IPS-20b (cell line): ENCODE measurements around the gene CCNB1IP1.
"Not testable (repeated sequence)": the region's sequence is repeated elsewhere in the genome, so short reads cannot be mapped to it uniquely, and the experiment has no call there.

Source experiments
- H3K27ac ChIP-seq: one replicate; pipeline ENCODE4 v1.5.1; 2013; ENCODE audit warnings: low read length
- H3K27me3 ChIP-seq: 2 replicates; pipeline ENCODE4 v1.6.1; 2013; ENCODE audit warnings: mild to moderate bottlenecking, low read length, inconsistent platforms; ENCODE audit not compliant: insufficient read depth
- H3K36me3 ChIP-seq: 2 replicates; pipeline ENCODE4 v1.6.1; 2013; ENCODE audit warnings: low read depth, mild to moderate bottlenecking, inconsistent platforms, low read length, moderate library complexity; ENCODE audit not compliant: insufficient read depth
- H3K4me1 ChIP-seq: 2 replicates; pipeline ENCODE4 v1.6.1; 2013; ENCODE audit warnings: mild to moderate bottlenecking, control low read depth, inconsistent platforms, low read length, moderate library complexity; ENCODE audit not compliant: insufficient read depth
- H3K4me3 ChIP-seq: 2 replicates; pipeline ENCODE4 v1.5.1; 2013; ENCODE audit warnings: mild to moderate bottlenecking, low read length, inconsistent platforms
- H3K9ac ChIP-seq: 2 replicates; pipeline ENCODE4 v1.6.1; 2013; ENCODE audit warnings: low read depth, mild to moderate bottlenecking, inconsistent platforms, low read length, moderate library complexity
- H3K9me3 ChIP-seq: 2 replicates; pipeline ENCODE4 v1.6.1; 2013; ENCODE audit warnings: mild to moderate bottlenecking, low read depth, low read length, inconsistent platforms; ENCODE audit not compliant: insufficient read depth

The CCNB1IP1 gene, protein sequence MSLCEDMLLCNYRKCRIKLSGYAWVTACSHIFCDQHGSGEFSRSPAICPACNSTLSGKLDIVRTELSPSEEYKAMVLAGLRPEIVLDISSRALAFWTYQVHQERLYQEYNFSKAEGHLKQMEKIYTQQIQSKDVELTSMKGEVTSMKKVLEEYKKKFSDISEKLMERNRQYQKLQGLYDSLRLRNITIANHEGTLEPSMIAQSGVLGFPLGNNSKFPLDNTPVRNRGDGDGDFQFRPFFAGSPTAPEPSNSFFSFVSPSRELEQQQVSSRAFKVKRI

DNA sequence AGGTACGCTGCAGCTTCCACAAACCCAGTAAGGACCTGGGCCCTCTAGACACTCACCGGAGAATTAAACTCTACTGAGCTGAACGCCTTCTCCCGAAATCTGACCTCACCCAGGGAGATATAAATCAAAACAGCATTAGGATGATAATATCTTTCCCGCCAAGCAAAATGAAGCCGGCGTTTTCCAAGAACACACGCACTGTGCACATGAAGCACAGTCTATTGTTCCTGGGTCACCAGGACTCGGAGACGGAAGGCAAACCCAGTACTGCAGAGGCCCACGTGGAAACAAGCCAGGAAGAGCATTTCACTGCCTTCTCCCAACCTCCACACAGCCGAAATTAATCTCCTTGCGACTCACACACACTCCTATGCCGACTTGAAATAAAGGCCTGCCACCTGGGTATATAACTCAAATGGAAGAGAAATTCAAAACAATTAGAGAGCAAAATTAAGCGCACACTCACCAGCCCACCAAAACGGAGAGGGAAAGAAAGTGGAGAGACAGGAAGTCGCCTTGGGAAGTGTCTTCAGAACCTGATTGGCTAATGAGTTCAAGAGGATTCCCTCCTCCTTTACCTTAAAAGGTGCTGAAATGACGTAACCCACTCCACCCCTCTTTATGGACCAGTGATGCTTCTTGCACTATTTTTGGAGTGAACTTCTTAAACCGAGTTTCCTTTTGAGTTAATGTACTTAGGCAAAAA lies at the start of gene CCNB1IP1:
Gene CCNB1IP1, minus strand, starts transcription at position 492 of the 706 bp plus-strand sequence. CDS start 16,756 bp downstream, outside the sequence.
- Histone ChIP-seq H3K27me3 (no peaks in the 10 kb centered on the region), H3K36me3 (peaks cover 33% of the 10 kb centered on the region), H3K9ac (peak within 1 kb of the TSS; percentile 95), H3K4me1 (peaks cover 9% of the 10 kb centered on the region; the same call in 1 of the 2 replicates), H3K27ac (peak within 1 kb of the TSS; percentile 69), H3K9me3 (no peaks in the 10 kb centered on the region), H3K4me3 (peak within 1 kb of the TSS; percentile 84)

DNA sequence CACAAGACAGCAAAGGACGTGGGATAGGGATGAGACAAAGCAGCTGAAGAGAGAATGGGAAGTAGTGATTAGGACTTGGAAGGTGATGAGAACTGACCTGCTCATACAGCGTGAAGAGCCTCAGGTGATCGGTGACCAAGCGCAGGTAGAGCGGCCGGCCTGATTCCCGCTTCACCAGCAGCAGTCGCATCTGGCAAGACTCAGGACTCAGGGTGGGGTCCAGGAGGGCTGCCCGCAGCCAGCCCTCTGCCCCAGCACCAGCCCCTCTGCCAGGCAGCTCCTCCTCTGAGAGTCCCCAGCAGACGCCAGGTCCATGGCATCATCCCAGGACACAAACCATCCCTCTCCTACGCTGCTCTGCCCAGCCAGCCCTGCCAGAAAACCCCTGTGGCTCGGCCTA lies 49.4 kb upstream of the CCNB1IP1 start:
- Histone ChIP-seq H3K36me3 (peaks cover 74% of the 10 kb centered on the region), H3K4me1 (no peaks in the 10 kb centered on the region), H3K27ac (no peak overlapping the region), H3K27me3 (no peaks in the 10 kb centered on the region), H3K4me3 (no peak overlapping the region), H3K9ac (no peak overlapping the region), H3K9me3 (no peaks in the 10 kb centered on the region)

DNA sequence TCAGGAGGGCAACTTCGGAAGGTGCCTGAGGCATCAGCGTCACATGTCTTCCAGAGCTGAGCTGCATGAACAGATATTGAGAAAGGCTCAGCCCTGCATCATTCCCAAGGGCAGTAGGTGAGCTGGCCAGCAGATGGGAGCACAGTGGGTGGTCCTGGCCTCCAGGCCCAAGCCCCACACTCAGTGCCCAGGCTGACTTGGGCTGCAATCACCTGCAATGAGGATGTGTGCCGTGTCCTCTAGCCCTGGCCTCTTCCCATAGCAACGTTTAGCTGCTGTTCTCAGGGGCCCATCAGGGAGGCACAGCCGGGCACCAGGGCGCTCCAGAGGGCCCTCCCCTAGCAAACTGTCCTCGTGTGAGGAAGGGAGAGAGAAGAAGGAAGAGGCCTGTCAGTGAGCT lies 48.3 kb upstream of the CCNB1IP1 start:
- Histone ChIP-seq H3K27me3 (no peaks in the 10 kb centered on the region), H3K36me3 (peaks cover 72% of the 10 kb centered on the region), H3K9ac (no peak overlapping the region), H3K4me3 (no peak overlapping the region), H3K4me1 (no peaks in the 10 kb centered on the region), H3K27ac (no peak overlapping the region), H3K9me3 (no peaks in the 10 kb centered on the region)

DNA sequence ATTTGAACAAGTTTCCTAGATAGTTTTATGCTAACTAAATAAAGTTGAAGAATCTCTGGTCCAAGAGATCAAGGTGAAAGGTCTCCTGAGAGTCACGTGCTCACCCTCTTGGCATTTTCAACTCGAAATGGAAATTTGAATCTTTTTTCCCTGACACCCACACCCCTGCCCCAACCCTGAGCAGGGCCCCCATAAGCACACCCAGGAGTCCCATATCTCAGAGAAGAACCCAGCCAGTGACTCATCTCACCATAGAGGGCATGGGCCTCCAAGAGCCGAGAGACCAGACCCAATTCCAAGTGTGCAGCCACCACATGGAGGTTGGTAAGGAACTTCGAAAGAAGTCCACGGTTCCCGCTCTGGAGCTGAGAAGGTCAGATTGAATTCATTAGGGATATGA lies 47.6 kb upstream of the CCNB1IP1 start:
- H3K9me3 ChIP-seq = no peaks in the 10 kb centered on the region
- H3K36me3 ChIP-seq = peaks cover 71% of the 10 kb centered on the region
- no peak overlapping the region for H3K27ac ChIP-seq
- H3K4me1 ChIP-seq = no peaks in the 10 kb centered on the region
- H3K9ac ChIP-seq = no peak overlapping the region
- no peaks in the 10 kb centered on the region for H3K27me3 ChIP-seq
- H3K4me3 ChIP-seq = no peak overlapping the region

DNA sequence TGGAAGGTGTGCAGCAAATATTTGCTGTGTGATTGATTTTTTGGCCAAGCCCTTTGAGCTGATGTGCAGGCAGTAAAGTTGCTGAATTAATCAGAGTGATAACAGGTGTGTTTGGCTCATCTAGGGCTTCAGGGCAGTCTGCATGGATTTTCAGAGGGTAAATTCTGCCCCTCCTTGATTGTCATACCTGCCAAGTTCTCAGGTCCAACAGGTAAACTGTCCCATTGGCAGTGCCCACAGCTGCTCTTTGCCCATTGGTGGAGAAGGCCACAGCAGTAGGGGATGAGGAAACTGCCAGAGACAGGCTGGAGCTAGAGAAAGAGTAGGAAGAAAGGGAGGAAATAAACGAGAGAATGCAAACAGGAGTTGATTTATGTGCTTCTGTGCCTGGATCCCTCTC lies 46.7 kb upstream of the CCNB1IP1 start:
- H3K27me3 ChIP-seq = no peaks in the 10 kb centered on the region
- no peaks in the 10 kb centered on the region for H3K4me1 ChIP-seq
- H3K4me3 ChIP-seq = no peak overlapping the region
- no peaks in the 10 kb centered on the region for H3K9me3 ChIP-seq
- H3K36me3 ChIP-seq = peaks cover 71% of the 10 kb centered on the region
- H3K27ac ChIP-seq = no peak overlapping the region
- no peak overlapping the region for H3K9ac ChIP-seq

DNA sequence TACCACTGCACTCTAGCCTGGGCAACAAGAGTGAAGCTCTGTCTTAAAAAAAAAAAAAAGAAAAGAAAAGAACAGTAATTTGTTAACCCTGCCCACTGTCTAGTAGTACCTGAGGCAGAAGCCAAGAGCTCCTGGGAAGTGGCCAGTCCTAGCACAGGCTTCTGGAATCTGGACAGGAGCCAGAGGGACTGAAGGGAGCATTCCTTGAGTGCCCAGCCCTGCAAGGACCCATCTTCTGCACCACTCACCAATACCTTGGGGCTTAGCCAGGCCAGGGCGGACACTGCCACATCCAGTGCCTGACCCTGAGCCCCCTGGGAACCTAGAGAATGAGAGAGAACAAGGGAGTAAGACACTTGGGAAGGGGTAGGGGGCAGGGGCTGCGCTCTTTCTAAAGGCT lies 44.1 kb upstream of the CCNB1IP1 start:
- H3K9me3 ChIP-seq = no peaks in the 10 kb centered on the region
- H3K9ac ChIP-seq = no peak overlapping the region
- no peaks in the 10 kb centered on the region for H3K27me3 ChIP-seq
- no peak overlapping the region for H3K4me3 ChIP-seq
- no peaks in the 10 kb centered on the region for H3K4me1 ChIP-seq
- peaks cover 74% of the 10 kb centered on the region for H3K36me3 ChIP-seq
- H3K27ac ChIP-seq = no peak overlapping the region

DNA sequence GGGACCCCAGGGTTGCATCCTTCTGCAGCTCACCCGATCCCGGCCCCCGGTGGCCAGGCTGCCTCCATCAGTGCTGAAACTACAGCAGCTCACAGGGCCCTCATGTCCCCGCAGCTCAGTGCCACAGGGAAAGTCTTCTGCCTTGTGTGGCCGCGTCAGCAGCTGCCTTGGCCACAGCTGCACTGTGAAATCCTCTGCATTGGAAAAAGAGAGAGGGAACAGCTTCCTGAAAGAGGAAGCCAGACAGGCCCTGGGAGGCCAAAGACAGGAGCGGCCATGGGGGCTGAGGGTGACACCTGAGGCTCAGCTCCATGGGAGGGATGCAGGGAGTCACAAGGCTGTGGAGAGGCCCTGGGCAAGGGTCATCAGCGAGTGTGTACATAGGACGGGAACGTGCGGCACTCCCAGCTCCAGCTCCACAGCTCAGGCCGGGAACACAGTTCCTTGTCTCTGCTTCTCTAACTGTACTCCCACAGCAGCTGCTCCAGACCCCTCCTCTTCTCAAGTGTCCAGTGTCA lies 43.1 kb upstream of the CCNB1IP1 start:
- Histone ChIP-seq H3K9me3 (no peaks in the 10 kb centered on the region), H3K36me3 (peaks cover 73% of the 10 kb centered on the region), H3K4me1 (no peaks in the 10 kb centered on the region), H3K27me3 (no peaks in the 10 kb centered on the region), H3K9ac (no peak overlapping the region), H3K27ac (no peak overlapping the region), H3K4me3 (no peak overlapping the region)

DNA sequence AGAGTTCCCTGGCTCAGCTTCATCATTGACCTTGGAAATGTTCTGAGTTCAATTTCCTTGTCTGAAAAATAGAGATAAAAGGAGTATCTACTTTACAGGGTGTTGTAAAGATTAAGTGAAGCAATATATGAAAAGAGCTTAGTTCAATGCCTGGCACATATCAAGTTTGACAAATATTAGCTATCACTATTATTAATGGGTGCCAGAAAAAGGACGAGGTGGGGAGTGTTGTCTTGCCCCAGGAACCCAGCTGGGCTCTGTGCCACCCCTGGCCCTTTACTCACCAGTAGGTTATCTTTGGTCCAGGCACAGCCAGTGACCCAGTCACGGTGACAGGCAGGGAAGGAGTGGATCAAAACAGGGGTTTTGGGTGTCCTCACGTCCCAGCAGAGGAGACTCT lies 42.4 kb upstream of the CCNB1IP1 start:
- Histone ChIP-seq H3K27me3 (no peaks in the 10 kb centered on the region), H3K9me3 (no peaks in the 10 kb centered on the region), H3K4me1 (no peaks in the 10 kb centered on the region), H3K4me3 (no peak overlapping the region), H3K36me3 (peaks cover 73% of the 10 kb centered on the region), H3K9ac (no peak overlapping the region), H3K27ac (no peak overlapping the region)

DNA sequence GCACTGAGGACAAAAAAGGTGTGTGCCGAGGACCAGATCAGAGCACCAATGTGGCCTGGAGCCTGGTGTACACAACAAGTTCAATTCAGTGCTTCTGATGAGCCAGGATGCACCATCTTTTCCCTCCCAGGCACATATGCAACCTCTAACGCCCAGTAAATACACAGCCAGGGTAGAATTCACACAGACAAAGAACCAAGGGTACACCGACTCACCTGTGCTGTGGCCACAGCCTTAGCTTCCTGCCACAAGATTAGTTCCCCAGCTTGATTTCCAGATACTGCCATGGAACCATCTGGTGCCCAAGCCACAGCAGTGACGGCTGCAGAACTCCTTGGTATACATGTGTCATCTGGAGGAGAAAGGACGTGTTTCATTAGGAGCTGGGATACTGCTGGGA lies 39.7 kb upstream of the CCNB1IP1 start:
- no peak overlapping the region for H3K9ac ChIP-seq
- no peaks in the 10 kb centered on the region for H3K4me1 ChIP-seq
- H3K27me3 ChIP-seq = no peaks in the 10 kb centered on the region
- H3K27ac ChIP-seq = no peak overlapping the region
- no peaks in the 10 kb centered on the region for H3K9me3 ChIP-seq
- peaks cover 68% of the 10 kb centered on the region for H3K36me3 ChIP-seq
- H3K4me3 ChIP-seq = no peak overlapping the region

DNA sequence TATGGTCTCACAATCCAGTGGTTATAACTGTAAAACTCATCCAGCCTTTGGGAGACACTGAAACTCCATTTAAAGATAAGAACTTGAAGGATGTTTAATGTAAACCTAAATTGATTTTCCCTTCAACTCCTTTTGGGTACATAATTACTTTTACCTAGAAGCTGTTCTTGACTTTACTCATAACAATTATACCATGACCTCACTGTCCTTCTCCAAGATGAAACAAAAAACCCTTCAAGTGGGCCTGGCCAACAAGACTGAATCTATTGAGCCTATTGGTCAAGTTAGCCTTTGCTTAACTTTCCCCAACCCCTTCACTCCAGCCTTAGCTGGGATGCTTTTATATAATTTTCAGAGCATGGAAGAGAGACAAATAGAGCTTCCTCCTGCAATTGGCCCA lies 32.8 kb upstream of the CCNB1IP1 start:
- Histone ChIP-seq H3K36me3 (peaks cover 33% of the 10 kb centered on the region), H3K9ac (no peak overlapping the region)

DNA sequence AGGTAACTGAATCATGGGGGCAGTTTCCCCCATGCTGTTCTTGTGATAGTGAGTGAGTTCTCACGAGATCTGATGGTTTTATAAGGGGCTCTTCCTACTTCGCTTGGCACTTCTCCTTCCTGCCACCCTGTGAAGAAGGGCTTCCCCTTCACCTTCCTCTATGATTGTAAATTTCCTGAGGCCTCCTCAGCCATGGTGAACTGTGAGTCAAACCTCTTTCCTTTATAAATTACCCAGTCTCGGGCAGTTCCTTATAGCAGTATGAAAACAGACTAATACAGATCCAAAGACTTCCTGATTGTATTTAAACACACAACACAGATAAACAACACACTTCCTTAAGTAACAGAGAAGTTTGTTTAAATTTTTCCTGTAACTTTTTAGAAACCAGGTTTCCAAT lies 25.4 kb upstream of the CCNB1IP1 start:
- peaks cover 63% of the 10 kb centered on the region for H3K36me3 ChIP-seq
- H3K27me3 ChIP-seq, H3K9ac ChIP-seq, H3K9me3 ChIP-seq, H3K4me1 ChIP-seq, H3K27ac ChIP-seq, H3K4me3 ChIP-seq: not testable (repeated sequence)

More for the DNA sequence above, 32.8 kb upstream of the CCNB1IP1 start:
- Histone ChIP-seq H3K4me3 (no peak overlapping the region), H3K27ac (no peak overlapping the region), H3K4me1 (no peaks in the 10 kb centered on the region), H3K27me3 (no peaks in the 10 kb centered on the region), H3K9me3 (no peaks in the 10 kb centered on the region)

DNA sequence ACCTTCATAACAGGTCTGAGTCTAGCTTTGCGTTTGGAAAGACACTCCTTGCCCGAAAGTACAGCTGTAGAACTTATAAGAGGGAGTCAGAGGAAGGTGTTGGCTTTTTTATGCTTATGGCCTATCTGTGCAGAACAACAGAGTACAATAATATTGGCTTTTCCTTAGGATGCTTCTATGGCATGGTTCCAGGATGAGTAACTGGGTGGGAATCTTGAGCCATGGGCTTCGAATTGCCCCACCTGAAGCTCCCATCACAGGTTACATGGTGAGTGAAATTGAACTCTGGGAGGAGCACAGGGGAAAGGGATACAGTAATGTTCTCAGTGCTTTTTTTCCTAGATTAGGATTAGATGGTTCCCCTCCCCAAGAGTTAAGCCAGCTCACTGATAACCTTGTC lies 23.3 kb upstream of the CCNB1IP1 start:
- Histone ChIP-seq H3K36me3 (peaks cover 83% of the 10 kb centered on the region), H3K9me3 (no peaks in the 10 kb centered on the region), H3K27me3 (no peaks in the 10 kb centered on the region), H3K4me3 (no peak overlapping the region), H3K9ac (no peak overlapping the region), H3K27ac (no peak overlapping the region), H3K4me1 (no peaks in the 10 kb centered on the region)
